ENCODE results near the gene MTMR4.

- TF ChIP-seq EZH2 (IDR thresholded peaks at IDR 0.05; ENCODE audit: borderline replicate concordance, low read depth, low read length, poor library complexity, severe bottlenecking) = no peak
- TF ChIP-seq CTCF (conservative IDR thresholded peaks at IDR 0.05; ENCODE audit: low read depth, low read length) = no peak
These were observed 38.5 kb downstream of the MTMR4 start for GRCh38 chr17:58475985-58476384.
